ENCODE results near the gene CUBN.

The CUBN gene

DNA sequence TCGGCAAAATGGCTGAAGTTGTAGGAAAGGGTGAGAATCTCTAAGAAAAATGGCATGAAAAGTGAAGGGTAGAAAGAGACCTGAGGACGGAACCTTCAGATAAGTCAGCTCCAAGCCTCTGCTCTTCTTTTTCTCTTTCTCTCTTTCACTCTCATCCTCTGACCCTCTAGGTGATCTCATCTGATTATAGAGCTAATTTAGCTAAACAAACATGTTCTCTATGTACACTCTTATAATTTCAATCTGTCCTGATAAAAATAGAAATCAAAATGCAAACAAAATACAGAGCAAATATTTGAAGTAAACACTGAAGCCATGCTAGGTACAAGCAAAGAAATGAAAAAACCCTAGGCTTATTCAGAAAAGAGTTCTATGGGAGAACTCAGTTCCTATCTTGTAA is 14.4 kb upstream of the CUBN start:
- no peak overlapping the region for H3K4me3 ChIP-seq (ENCODE audit: low read depth, low read length)
- TF ChIP-seq CTCF (conservative IDR thresholded peaks at IDR 0.05; ENCODE audit: low read depth, low read length), result no peak
- no peak for DNase-seq (ENCODE audit: low read depth)

GRCh38 chr10:17143055-17143690 is 13.6 kb upstream of the CUBN start:
- no peak overlapping the region for H3K4me3 ChIP-seq (ENCODE audit: low read depth, low read length)
- DNase-seq (ENCODE audit: low read depth), result no peak
- TF ChIP-seq CTCF (conservative IDR thresholded peaks at IDR 0.05; ENCODE audit: low read depth, low read length), result no peak

DNA sequence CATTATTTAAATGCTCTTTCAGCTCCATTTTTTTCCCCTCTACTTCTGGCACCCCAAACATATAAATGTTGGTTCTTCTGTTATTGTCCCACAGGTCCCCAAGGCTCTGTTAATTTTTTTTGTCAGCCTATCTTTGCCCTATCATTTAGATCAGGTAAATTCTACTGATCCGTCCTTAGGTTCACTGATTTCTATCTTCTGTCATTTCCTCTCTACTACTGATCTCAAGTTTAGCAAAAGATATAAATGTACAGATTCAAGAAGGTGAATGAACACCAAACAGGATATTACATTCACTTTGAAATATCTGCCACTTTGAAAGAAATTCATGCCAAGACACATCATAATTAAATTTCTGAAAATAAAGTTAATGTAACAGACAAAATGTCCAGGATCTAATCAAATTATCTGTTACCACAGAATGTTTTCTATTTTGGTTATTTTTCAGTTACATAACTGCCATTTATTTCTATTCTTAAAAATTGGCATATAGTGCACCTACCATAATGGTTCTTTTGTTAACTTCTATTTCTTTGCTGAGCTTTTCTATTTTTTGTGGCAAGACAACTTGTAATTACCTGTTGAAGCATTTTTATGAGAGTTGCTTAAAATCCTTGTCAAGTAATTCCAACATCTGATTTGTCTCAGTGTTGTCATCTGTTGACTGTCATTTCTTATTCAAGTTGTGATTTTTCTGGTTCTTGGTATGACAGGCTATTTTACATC is 12.1 kb upstream of the CUBN start:
- DNase-seq (ENCODE audit: low read depth), result no peak
- H3K4me3 ChIP-seq (ENCODE audit: low read depth, low read length), result no peak overlapping the region
- TF ChIP-seq CTCF (conservative IDR thresholded peaks at IDR 0.05; ENCODE audit: low read depth, low read length), result no peak

DNA sequence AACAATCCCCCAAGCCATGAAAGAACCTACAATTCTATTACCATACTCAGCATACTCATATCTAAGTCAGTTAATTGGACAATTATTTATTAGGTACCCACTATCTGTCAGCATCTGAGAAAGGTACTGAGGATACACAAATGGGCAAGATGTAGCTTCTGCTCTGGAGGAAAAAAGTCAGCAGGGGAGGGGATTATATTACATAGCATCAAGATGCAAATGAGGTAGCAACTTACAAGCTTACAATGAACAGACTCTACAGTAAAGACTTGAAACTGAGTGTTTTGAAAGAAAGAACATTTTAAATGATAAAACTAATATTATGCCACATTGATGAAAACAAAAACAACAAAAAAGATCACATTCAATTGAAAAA is 10.8 kb upstream of the CUBN start:
- no peak overlapping the region for H3K4me3 ChIP-seq (ENCODE audit: low read depth, low read length)
- no peak for DNase-seq (ENCODE audit: low read depth)
- TF ChIP-seq CTCF (conservative IDR thresholded peaks at IDR 0.05; ENCODE audit: low read depth, low read length), result no peak

GRCh38 chr10:17138460-17139042 is 8.9 kb upstream of the CUBN start:
- no peak for TF ChIP-seq CTCF (conservative IDR thresholded peaks at IDR 0.05; ENCODE audit: low read depth, low read length)
- no peak for DNase-seq (ENCODE audit: low read depth)
- H3K4me3 ChIP-seq (ENCODE audit: low read depth, low read length), result no peak overlapping the region

DNA sequence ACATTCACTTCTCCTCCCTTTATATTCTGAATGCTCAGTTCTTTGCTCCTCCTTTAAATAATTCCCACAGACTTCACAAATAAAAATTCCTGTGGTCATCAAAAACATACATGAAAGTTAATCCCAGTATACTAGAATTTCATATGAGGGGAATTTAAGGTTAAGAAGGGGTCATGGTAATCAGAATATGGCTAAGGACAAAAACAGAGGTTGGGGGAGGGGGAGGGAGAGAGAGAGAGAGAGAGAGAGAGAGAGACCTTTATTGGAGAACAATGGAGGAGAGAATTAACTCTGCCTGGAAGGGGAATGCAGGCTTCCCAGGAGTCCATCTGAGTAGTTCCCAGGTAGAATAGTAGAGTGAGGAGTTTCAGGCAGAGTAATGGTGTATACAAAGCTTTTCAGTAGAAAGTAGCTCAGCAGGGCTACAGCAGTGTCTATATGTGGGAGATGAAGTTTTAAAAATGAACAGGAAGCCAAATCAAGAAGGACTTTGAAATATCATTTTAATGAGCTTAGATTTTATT is 5.2 kb upstream of the CUBN start:
- H3K4me3 ChIP-seq (ENCODE audit: low read depth, low read length), result no peak overlapping the region
- peak; percentile 23 for DNase-seq (ENCODE audit: low read depth)
- no peak for TF ChIP-seq CTCF (conservative IDR thresholded peaks at IDR 0.05; ENCODE audit: low read depth, low read length)

Measured in choroid plexus epithelial cell (primary cell).